Dendritic cell treated with granulocyte-macrophage colony-stimulating factor and Interleukin-4, amounts not matched to agents 40 ng/mL and 50 ng/mL, for 4 days (primary cell): ENCODE results near the gene MYO5C.
A peak's percentile ranks its signal among the peaks of the same experiment; 100 is the strongest.

Experiments
- H3K27ac Mint-ChIP-seq: one replicate; pipeline ENCODE4 v1.8.0; 2022; ENCODE audit warnings: mild to moderate bottlenecking, mixed read lengths
- H3K27me3 Mint-ChIP-seq: one replicate; pipeline ENCODE4 v1.8.0; 2022; ENCODE audit warnings: mild to moderate bottlenecking, mixed read lengths
- H3K36me3 Mint-ChIP-seq: one replicate; pipeline ENCODE4 v1.8.0; 2022; ENCODE audit warnings: low read depth, mixed read lengths
- H3K4me1 Mint-ChIP-seq: one replicate; pipeline ENCODE4 v1.8.0; 2022; ENCODE audit warnings: low read depth, mixed read lengths
- H3K4me3 Mint-ChIP-seq: one replicate; pipeline ENCODE4 v1.8.0; 2022; ENCODE audit warnings: mild to moderate bottlenecking, moderate library complexity, mixed read lengths
- H3K9me3 Mint-ChIP-seq: one replicate; pipeline ENCODE4 v1.8.0; 2022; ENCODE audit warnings: mixed read lengths
- intact Hi-C: fragments of 100-400 bp; cut with micrococcal nuclease; formaldehyde crosslinking; loops from one replicate; pipeline ENCODE4 v1.15.0; 2022

Gene MYO5C

GRCh38 chr15:52280326-52281084, 15.1 kb downstream of the MYO5C start:
- H3K4me3 Mint-ChIP-seq, result no peak overlapping the region
- H3K27me3 Mint-ChIP-seq, result no peaks in the 10 kb centered on the region
- H3K9me3 Mint-ChIP-seq, result no peaks in the 10 kb centered on the region
- H3K4me1 Mint-ChIP-seq, result no peaks in the 10 kb centered on the region
- no peaks in the 10 kb centered on the region for H3K36me3 Mint-ChIP-seq
- intact Hi-C loops, result no loop called here
- H3K27ac Mint-ChIP-seq, result no peak overlapping the region

GRCh38 chr15:52278636-52279367, 16.8 kb downstream of the MYO5C start:
- Mint-ChIP-seq H3K4me1 (no peaks in the 10 kb centered on the region), H3K27ac (no peak overlapping the region), H3K9me3 (no peaks in the 10 kb centered on the region), H3K4me3 (no peak overlapping the region), H3K27me3 (no peaks in the 10 kb centered on the region), H3K36me3 (no peaks in the 10 kb centered on the region)
- intact Hi-C loops, result no loop called here

GRCh38 chr15:52278135-52278534, 17.5 kb downstream of the MYO5C start:
- H3K27me3 Mint-ChIP-seq, result no peaks in the 10 kb centered on the region
- no peaks in the 10 kb centered on the region for H3K9me3 Mint-ChIP-seq
- no peak overlapping the region for H3K27ac Mint-ChIP-seq
- H3K4me1 Mint-ChIP-seq, result no peaks in the 10 kb centered on the region
- intact Hi-C loops, result no loop called here
- H3K36me3 Mint-ChIP-seq, result no peaks in the 10 kb centered on the region
- H3K4me3 Mint-ChIP-seq, result no peak overlapping the region

- no peaks in the 10 kb centered on the region for H3K4me1 Mint-ChIP-seq
- no peaks in the 10 kb centered on the region for H3K27me3 Mint-ChIP-seq
- no peaks in the 10 kb centered on the region for H3K36me3 Mint-ChIP-seq
- H3K27ac Mint-ChIP-seq, result no peak overlapping the region
- intact Hi-C loops, result no loop called here
- no peaks in the 10 kb centered on the region for H3K9me3 Mint-ChIP-seq
- H3K4me3 Mint-ChIP-seq, result no peak overlapping the region
These were observed 18.0 kb downstream of the MYO5C start for GRCh38 chr15:52277575-52277974.

- H3K27me3 Mint-ChIP-seq, result no peaks in the 10 kb centered on the region
- H3K9me3 Mint-ChIP-seq, result no peaks in the 10 kb centered on the region
- H3K4me3 Mint-ChIP-seq, result no peak overlapping the region
- no peaks in the 10 kb centered on the region for H3K4me1 Mint-ChIP-seq
- no peak overlapping the region for H3K27ac Mint-ChIP-seq
- intact Hi-C loops, result no loop called here
- H3K36me3 Mint-ChIP-seq, result no peaks in the 10 kb centered on the region
These were observed 19.3 kb downstream of the MYO5C start for GRCh38 chr15:52276256-52276770.

- intact Hi-C loops, result no loop called here
- H3K9me3 Mint-ChIP-seq, result no peaks in the 10 kb centered on the region
- H3K36me3 Mint-ChIP-seq, result no peaks in the 10 kb centered on the region
- H3K4me1 Mint-ChIP-seq, result peaks cover 18% of the 10 kb centered on the region
- H3K27me3 Mint-ChIP-seq, result peaks cover 3% of the 10 kb centered on the region
- peak overlapping the region; percentile 25 for H3K27ac Mint-ChIP-seq
- H3K4me3 Mint-ChIP-seq, result no peak overlapping the region
These were observed 31.9 kb downstream of the MYO5C start for GRCh38 chr15:52263563-52264282.

- H3K4me3 Mint-ChIP-seq, result no peak overlapping the region
- peaks cover 18% of the 10 kb centered on the region for H3K4me1 Mint-ChIP-seq
- no peaks in the 10 kb centered on the region for H3K36me3 Mint-ChIP-seq
- intact Hi-C loops, result no loop called here
- no peaks in the 10 kb centered on the region for H3K9me3 Mint-ChIP-seq
- H3K27ac Mint-ChIP-seq, result peak overlapping the region; percentile 85
- H3K27me3 Mint-ChIP-seq, result peaks cover 3% of the 10 kb centered on the region
These were observed 33.2 kb downstream of the MYO5C start for GRCh38 chr15:52262364-52262763.

DNA sequence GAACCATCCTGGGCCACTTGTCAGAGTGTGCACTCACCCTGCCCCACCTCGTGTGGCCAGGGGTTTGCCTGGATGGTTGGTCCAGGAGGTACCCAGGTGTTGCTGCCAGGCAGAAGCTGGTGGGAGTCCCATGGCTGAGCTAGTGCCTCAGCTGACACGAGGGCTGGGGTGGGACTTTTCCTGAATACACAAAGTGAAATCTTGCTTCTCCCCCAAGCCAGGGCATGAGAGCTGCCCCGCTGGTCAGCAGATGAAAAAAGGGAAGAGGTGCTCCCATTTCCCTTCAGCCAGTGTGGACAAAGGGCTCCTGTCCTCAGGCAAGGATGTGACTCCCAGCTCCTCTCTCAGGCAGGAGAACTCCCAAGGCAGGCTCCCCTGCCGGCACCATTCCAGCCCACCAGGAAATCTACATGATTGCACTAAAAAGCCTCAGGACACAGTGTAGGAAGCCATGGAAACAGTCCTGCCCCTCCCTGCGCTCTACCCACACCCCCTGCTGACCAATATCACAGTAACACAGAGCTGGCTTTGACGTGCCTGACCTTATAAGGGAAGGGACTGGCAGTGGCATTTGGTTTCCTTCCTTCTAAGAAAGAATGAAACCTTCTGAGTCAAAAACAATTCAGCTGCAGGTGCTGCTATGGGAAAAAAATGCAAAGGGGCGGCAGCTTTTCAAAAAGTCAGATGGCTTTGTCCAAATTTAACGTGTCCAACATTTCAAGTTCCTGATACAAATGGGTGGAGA, 33.9 kb downstream of the MYO5C start:
- Mint-ChIP-seq H3K27me3 (peaks cover 3% of the 10 kb centered on the region), H3K27ac (peak overlapping the region; percentile 85), H3K9me3 (no peaks in the 10 kb centered on the region), H3K4me1 (peaks cover 18% of the 10 kb centered on the region), H3K36me3 (no peaks in the 10 kb centered on the region), H3K4me3 (peak overlapping the region; percentile 18)
- intact Hi-C loops, result no loop called here

DNA sequence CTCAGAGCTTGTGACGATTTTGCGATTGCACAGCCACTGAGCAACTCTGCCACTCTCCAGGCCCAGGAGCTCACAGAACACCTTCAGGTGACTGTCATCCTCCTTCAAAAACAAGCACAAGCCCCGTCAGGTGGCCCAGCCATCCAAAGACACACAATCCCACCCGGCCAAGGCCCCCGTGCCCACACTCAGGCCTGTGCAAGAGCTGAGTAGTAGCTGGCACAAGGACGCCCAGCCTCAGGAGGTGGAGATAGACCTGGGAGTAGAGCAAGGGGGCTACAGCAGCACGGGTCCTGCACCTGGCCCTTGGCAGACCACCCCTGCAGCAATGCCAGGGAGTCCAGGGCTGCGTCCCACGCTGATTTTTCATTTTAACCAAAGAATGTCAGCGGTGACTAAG, 34.6 kb downstream of the MYO5C start:
- Mint-ChIP-seq H3K36me3 (no peaks in the 10 kb centered on the region), H3K9me3 (no peaks in the 10 kb centered on the region), H3K4me3 (no peak overlapping the region), H3K27me3 (peaks cover 3% of the 10 kb centered on the region), H3K4me1 (peaks cover 18% of the 10 kb centered on the region), H3K27ac (peak overlapping the region; percentile 85)
- intact Hi-C loops, result no loop called here

GRCh38 chr15:52259503-52259902, 36.1 kb downstream of the MYO5C start:
- intact Hi-C loops, result no loop called here
- Mint-ChIP-seq H3K27me3 (peaks cover under 1% of the 10 kb centered on the region), H3K4me1 (peaks cover 26% of the 10 kb centered on the region), H3K9me3 (no peaks in the 10 kb centered on the region), H3K27ac (peak overlapping the region; percentile 37), H3K4me3 (no peak overlapping the region), H3K36me3 (no peaks in the 10 kb centered on the region)

- intact Hi-C loops, result no loop called here
- peaks cover 36% of the 10 kb centered on the region for H3K4me1 Mint-ChIP-seq
- H3K36me3 Mint-ChIP-seq, result no peaks in the 10 kb centered on the region
- H3K9me3 Mint-ChIP-seq, result no peaks in the 10 kb centered on the region
- no peak overlapping the region for H3K4me3 Mint-ChIP-seq
- H3K27me3 Mint-ChIP-seq, result no peaks in the 10 kb centered on the region
- H3K27ac Mint-ChIP-seq, result no peak overlapping the region
These were observed 37.1 kb downstream of the MYO5C start for GRCh38 chr15:52258461-52258860.

DNA sequence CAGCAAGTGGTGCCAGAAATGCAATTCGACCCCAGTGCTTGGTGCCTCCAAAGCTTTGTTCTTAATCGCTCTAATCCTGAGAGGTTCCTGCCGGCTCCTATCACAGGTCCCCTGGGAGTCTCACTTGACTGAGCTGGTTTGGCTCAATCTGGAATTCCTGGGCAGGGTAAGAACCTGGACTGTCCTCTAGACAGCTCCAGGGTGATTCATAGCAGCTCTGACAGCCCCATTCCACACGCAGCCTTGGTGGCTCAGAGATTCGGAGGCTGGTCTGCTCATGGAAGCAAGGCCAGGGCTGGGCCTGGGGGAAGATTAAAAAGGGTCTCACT, 37.9 kb downstream of the MYO5C start:
- Mint-ChIP-seq H3K4me3 (no peak overlapping the region), H3K36me3 (no peaks in the 10 kb centered on the region), H3K27me3 (no peaks in the 10 kb centered on the region), H3K9me3 (no peaks in the 10 kb centered on the region), H3K27ac (no peak overlapping the region), H3K4me1 (peaks cover 40% of the 10 kb centered on the region)
- intact Hi-C loops, result no loop called here

DNA sequence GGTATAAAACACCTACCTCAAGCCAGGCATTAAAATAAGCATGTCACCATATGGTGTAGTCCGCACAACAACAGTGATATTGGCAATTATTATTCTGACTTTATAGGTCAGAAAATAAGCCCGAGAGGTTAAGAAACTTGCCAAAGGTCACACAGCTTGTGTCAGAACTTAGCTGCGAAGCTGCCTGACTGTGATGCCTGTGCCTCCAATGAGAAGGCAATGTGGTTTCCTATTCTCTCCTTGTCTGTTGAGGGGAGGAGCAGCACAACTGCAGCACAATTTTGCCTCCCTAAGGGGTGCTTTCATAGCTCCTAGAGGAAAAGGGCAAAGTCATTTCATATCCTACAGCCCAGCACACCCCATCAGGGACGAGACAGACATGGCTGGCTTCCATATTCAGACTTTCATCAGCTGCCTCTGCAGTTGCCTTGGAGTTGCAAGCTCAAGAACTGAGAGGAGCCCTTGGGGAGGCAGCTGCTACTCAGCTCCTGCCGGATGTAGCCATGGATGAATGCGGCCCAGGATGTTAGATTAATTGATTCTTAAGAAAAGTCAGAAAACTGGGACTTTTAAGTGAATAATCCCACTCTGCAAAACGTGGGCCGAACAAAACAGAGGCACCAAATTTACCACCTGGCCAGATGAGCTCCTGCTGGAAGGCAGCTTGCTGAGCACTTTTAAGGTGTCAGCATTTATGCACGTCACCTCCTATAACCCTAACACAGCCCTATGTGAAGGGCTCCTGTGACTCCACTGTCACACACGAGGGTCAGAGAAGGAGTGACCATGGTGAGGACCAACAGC, 38.5 kb downstream of the MYO5C start:
- H3K4me3 Mint-ChIP-seq, result no peak overlapping the region
- no peaks in the 10 kb centered on the region for H3K9me3 Mint-ChIP-seq
- H3K27me3 Mint-ChIP-seq, result no peaks in the 10 kb centered on the region
- H3K36me3 Mint-ChIP-seq, result no peaks in the 10 kb centered on the region
- no peak overlapping the region for H3K27ac Mint-ChIP-seq
- intact Hi-C loops, result loop anchor here (1.0 kb wide), 1 partner anchor 478 kb away; no protein-coding TSS in a partner anchor
- peaks cover 41% of the 10 kb centered on the region for H3K4me1 Mint-ChIP-seq
